ENCODE data around the gene NPNT.

Gene NPNT

GRCh38 chr4:105917171-105917685, 22.0 kb downstream of the NPNT start:
- no peak for DNase-seq (ENCODE audit: low read depth in 2 of 3, low spot score in 1 of 3)

DNA sequence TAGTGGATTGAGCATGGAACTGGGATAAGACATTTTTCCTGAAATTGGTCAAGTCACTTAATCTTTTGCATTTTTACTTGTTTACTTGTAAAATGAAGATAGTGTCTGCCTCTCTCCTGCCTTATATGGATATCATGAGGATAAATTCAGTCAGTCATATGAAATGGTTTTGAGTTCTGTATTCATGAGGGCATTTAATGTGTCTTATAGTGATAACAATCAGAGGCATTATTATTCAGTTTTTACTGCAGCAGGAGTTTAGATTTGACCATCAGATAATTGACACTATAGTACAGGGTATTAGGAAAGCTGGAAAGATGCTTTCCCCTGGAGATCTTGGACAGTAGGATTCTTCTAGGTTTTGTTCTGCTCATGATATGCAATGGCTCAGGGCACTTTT, 26.0 kb downstream of the NPNT start:
- no peak for DNase-seq (ENCODE audit: low read depth in 2 of 3, low spot score in 1 of 3)

GRCh38 chr4:105923497-105924238, 28.4 kb downstream of the NPNT start:
- no peak for DNase-seq (ENCODE audit: low read depth in 2 of 3, low spot score in 1 of 3)

- DNase-seq (ENCODE audit: low read depth in 2 of 3, low spot score in 1 of 3), result no peak
Measured at GRCh38 chr4:105924341-105924740, 29.1 kb downstream of the NPNT start.

- DNase-seq (ENCODE audit: low read depth in 2 of 3, low spot score in 1 of 3), result no peak
Measured at GRCh38 chr4:105930698-105931097, 35.4 kb downstream of the NPNT start.

GRCh38 chr4:105933083-105933482, 37.8 kb downstream of the NPNT start:
- DNase-seq (ENCODE audit: low read depth in 2 of 3, low spot score in 1 of 3), result no peak

DNA sequence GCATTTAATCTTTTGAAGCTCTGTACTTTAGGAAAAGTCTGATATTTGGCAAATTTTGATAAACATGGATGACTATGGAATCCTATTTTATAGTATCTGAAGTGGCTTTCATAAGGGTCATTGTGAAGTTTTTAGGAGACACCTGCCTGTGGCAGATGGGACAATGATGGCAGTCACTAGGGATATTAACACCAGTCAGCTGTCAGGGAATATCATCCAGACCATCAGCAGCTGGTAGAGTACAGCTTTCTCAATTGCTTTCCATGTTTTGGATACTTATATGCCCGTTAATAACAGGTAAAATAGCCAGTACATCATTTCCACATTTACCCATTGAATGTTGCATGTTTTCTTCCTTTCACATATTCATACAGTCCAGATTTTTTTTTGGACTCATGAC, 39.1 kb downstream of the NPNT start:
- no peak for DNase-seq (ENCODE audit: low read depth in 2 of 3, low spot score in 1 of 3)

- no peak for DNase-seq (ENCODE audit: low read depth in 2 of 3, low spot score in 1 of 3)
Measured at GRCh38 chr4:105936901-105937300, 41.6 kb downstream of the NPNT start.

DNA sequence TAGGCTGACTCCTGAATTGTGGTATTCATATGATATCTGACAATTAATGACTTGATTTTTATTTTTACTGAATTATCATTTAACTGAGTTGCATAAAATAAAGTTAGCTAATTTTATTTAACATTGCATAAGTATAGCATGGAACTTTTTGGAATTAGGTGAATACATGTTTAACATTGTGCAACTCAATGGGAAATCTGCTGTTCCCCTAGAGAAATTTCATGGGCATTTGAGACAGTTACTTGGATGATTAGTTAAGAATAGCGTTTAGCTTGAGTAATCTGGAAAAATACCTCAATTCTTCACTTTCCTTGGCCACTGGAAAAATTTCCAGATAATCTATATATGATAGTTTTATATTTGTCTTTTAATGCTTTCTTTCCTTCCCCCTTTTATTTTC, 42.5 kb downstream of the NPNT start:
- DNase-seq (ENCODE audit: low read depth in 2 of 3, low spot score in 1 of 3), result no peak

GRCh38 chr4:105943234-105943633, 48.0 kb downstream of the NPNT start:
- no peak for DNase-seq (ENCODE audit: low read depth in 2 of 3, low spot score in 1 of 3)

GRCh38 chr4:105944540-105944939, 49.3 kb downstream of the NPNT start:
- no peak for DNase-seq (ENCODE audit: low read depth in 2 of 3, low spot score in 1 of 3)

DNA sequence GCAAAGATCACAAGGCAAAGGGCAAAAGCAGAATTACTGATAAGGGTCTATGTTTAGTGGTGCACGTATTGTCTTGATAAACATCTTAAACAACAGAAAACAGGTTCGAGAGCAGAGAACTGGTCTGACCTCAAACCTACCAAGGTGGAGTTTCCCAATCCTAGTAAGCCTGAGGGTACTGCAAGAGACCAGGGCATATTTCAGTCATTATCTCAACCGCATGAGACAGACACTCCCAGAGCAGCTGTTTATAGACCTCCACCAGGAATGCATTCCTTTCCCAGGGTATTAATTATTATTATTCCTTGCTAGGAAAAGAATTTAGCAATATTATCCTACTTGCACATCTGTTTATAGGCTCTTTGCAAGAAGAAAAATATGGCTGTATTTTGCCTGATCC, 51.5 kb downstream of the NPNT start:
- DNase-seq (ENCODE audit: low read depth in 2 of 3, low spot score in 1 of 3), result no peak

- DNase-seq (ENCODE audit: low read depth in 2 of 3, low spot score in 1 of 3), result no peak
Measured at GRCh38 chr4:105950701-105951100, 55.4 kb downstream of the NPNT start.

GRCh38 chr4:105951198-105951597, 55.9 kb downstream of the NPNT start:
- no peak for DNase-seq (ENCODE audit: low read depth in 2 of 3, low spot score in 1 of 3)

DNA sequence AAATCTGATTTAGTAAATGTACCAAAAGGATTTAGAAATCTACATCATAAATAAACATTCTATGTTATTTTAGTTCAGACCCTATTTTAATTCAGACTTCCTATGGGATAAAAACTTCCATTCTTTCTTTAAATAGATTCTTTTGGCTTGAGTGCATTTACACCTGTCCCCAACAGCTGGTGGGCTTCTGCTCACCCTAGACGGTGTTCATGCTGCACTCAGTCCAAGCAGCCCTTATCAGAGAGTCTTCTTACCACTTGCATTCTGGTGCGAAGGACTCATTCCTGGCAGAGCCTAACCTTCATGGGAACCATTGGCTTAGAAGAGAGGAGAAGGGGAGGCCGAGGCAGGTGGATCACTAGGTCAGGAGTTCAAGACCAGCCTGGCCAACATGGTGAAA, 57.3 kb downstream of the NPNT start:
- DNase-seq (ENCODE audit: low read depth in 2 of 3, low spot score in 1 of 3), result no peak

DNA sequence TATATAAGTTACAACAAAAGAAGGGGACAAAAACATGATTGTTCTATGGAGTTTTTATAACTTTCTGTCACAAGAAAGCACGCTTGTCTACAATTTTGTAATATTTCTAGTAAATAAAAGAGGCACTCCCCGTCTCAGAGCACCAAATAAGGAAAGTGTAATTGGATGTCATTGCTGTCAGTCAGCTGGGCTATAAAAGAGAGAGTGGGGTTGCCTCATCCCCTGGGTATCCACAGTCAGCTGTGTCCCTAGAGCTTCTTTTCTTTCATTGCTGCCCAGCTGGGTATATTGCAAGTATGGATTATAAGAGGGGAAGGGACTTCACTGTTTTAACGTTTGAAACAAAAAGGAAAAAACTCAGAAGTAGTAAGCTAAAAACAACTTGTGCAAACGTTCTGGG, 61.3 kb downstream of the NPNT start:
- DNase-seq (ENCODE audit: low read depth in 2 of 3, low spot score in 1 of 3), result no peak

GRCh38 chr4:105957680-105958079, 62.4 kb downstream of the NPNT start:
- no peak for DNase-seq (ENCODE audit: low read depth in 2 of 3, low spot score in 1 of 3)

DNA sequence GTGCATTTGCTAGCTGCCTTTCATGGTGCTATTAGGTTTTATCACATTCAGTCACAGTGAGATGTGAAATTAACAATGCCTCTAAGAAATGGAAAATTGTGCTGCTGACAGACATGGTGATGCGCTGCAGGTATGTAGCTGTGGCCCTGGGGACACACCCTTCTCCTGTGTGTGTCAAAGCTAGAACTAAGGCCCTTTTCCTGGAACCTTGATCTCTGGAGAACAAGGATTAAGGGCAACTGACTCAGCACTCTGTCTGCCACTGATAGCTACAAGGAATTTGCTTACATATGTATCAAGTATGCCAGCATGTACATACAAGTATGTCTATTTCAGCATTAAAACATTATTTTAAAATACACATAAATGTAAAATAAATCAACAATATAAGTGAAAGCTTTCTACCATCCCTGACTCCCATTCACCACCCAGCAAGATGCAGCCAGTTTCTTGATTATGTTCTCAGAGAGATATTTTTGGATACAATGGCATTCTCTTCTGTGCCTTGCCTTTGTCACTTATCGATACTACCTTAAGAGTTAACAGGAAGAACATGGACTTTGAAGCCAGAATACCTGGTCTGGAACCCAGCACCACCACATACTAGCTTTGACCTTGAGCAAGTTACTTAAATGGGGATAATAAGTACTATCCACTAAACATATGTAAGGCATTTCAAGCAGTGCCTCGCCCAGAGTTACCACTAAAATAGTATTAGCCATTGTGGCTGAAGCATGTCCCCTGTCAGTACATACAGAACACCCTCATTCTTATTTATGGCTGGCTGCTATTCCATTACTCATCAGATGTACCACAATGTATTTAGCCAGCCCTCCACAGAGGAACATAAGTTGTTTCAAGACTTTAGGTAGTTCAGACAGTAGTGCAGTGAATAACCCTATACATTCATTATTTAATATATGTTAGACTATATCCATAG, 68.5 kb downstream of the NPNT start:
- no peak for DNase-seq (ENCODE audit: low read depth in 2 of 3, low spot score in 1 of 3)

DNA sequence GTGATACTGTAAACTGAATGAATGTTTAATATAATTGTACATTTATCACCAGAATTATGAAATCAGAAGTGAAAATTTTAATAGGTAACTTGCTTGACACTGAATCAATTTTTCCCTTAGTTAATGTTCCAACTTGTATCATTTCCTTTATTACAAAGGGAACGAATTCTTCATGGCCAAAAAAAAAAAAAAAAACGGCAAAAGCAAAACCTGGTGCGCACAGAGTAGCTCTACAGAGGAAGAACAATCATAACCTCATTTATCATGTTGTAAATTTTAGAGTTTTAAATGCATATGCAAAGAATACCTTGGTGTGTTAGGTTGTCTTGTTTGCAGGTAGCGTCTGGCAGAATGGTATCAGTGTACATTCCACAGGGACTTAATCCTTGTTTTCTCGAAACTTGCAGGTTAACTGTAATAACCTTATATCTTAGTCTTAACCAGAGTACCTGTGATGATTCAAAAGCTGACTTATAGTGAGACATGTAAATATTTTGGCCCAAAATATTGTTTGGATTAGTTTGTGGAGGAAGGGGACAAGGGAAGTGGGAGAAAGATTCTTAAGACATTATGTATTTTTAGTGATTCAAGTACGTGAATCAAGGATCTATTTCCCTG, 70.0 kb downstream of the NPNT start:
- no peak for DNase-seq (ENCODE audit: low read depth in 2 of 3, low spot score in 1 of 3)

GRCh38 chr4:105966051-105966450, 70.8 kb downstream of the NPNT start:
- no peak for DNase-seq (ENCODE audit: low read depth in 2 of 3, low spot score in 1 of 3)

DNA sequence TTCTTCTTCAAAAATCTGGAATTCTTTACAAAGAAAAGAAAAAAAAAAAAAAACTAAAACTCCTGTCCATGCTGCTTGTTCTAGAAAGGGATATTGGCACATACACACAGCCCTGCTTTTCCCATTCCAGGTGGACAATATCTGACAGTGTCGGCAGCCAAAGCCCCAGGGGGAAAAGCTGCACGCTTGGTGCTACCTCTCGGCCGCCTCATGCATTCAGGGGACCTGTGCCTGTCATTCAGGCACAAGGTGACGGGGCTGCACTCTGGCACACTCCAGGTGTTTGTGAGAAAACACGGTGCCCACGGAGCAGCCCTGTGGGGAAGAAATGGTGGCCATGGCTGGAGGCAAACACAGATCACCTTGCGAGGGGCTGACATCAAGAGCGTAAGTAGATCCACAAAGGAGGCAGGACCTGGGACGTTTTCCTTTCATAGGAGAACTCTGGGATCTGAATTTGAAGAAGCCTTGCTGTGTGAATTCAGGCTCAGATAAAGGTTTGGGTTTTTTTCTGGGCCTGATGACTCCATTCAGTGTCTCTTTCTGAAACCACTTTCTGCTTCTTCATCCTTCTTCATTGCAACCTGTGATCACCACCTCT, 71.9 kb downstream of the NPNT start:
- no peak for DNase-seq (ENCODE audit: low read depth in 2 of 3, low spot score in 1 of 3)

All from stimulated activated CD4-positive, alpha-beta T cell treated with anti-CD3 and anti-CD28 coated beads, Interleukin-12 subunit alpha, Interleukin-12 subunit beta, amount 100 ng/mL, for 48 hours (primary cell).